GM19025 (cell line): ENCODE results near the gene RBM4.

Source experiments
- ATAC-seq: cut with Tn5 transposase; IDR thresholded peaks from one replicate; pipeline ENCODE4 v1.9.1; 2021; ENCODE audit warnings: mild to moderate bottlenecking, low read depth, moderate library complexity; ENCODE audit not compliant: unreplicated experiment

The RBM4 gene

GRCh38 chr11:66687831-66688281, 49.4 kb downstream of the RBM4 start:
- ATAC-seq, result no peak

GRCh38 chr11:66688561-66689534, 50.3 kb downstream of the RBM4 start:
- no peak for ATAC-seq

- no peak for ATAC-seq
Observed at GRCh38 chr11:66689661-66690590, 51.4 kb downstream of the RBM4 start.

- no peak for ATAC-seq
Observed at GRCh38 chr11:66691311-66691980, 52.9 kb downstream of the RBM4 start.

GRCh38 chr11:66692446-66692845, 53.9 kb downstream of the RBM4 start:
- ATAC-seq, result no peak

- ATAC-seq, result no peak
Observed at GRCh38 chr11:66692871-66693331, 54.4 kb downstream of the RBM4 start.

GRCh38 chr11:66693356-66694055, 55.0 kb downstream of the RBM4 start:
- ATAC-seq, result no peak

- no peak for ATAC-seq
Observed at GRCh38 chr11:66694056-66694410, 55.5 kb downstream of the RBM4 start.

GRCh38 chr11:66694732-66695207, 56.3 kb downstream of the RBM4 start:
- ATAC-seq, result no peak
